ENCODE results near the gene ZC3H8.

The ZC3H8 gene

GRCh38 chr2:112275887-112276773 is 21.3 kb upstream of the ZC3H8 start:
- TF ChIP-seq CTCF (IDR thresholded peaks at IDR 0.05; ENCODE audit: low read depth, low read length), result no peak
- peak; percentile 87 to 96 for DNase-seq (ENCODE audit: low read depth in 2 of 2)
- H3K4me3 ChIP-seq (replicated peaks in 1 of 2; ENCODE audit: low read depth in 2 of 2, low read length in 2 of 2), result peak overlapping the region; percentile 82 to 90

- TF ChIP-seq CTCF (IDR thresholded peaks at IDR 0.05; ENCODE audit: low read depth, low read length), result peak; percentile 18
- peak within 1 kb of the TSS; percentile 82 to 90 for H3K4me3 ChIP-seq (replicated peaks in 1 of 2; ENCODE audit: low read depth in 2 of 2, low read length in 2 of 2)
- peak; percentile 98 to 99 for DNase-seq (ENCODE audit: low read depth in 2 of 2)
Observed at GRCh38 chr2:112275311-112275886, 20.6 kb upstream of the ZC3H8 start, which contains the start of gene ZC3H6. ZC3H6 (plus strand) TSS chr2:112275597; CDS start chr2:112275995, 398 bp downstream.

GRCh38 chr2:112273349-112273748 is 18.5 kb upstream of the ZC3H8 start:
- TF ChIP-seq CTCF (IDR thresholded peaks at IDR 0.05; ENCODE audit: low read depth, low read length), result no peak
- DNase-seq (ENCODE audit: low read depth in 2 of 2), result no peak
- H3K4me3 ChIP-seq (replicated peaks in 1 of 2; ENCODE audit: low read depth in 2 of 2, low read length in 2 of 2), result no peak overlapping the region

GRCh38 chr2:112272669-112273068 is 17.8 kb upstream of the ZC3H8 start:
- DNase-seq (ENCODE audit: low read depth in 2 of 2), result no peak
- TF ChIP-seq CTCF (IDR thresholded peaks at IDR 0.05; ENCODE audit: low read depth, low read length), result no peak
- H3K4me3 ChIP-seq (replicated peaks in 1 of 2; ENCODE audit: low read depth in 2 of 2, low read length in 2 of 2), result no peak overlapping the region

- TF ChIP-seq CTCF (IDR thresholded peaks at IDR 0.05; ENCODE audit: low read depth, low read length), result peak; percentile 3
Observed at GRCh38 chr2:112268547-112268946, 13.7 kb upstream of the ZC3H8 start.

GRCh38 chr2:112262876-112263275 is 8.0 kb upstream of the ZC3H8 start:
- TF ChIP-seq CTCF (IDR thresholded peaks at IDR 0.05; ENCODE audit: low read depth, low read length), result no peak
- DNase-seq (ENCODE audit: low read depth in 2 of 2), result no peak
- no peak overlapping the region for H3K4me3 ChIP-seq (replicated peaks in 1 of 2; ENCODE audit: low read depth in 2 of 2, low read length in 2 of 2)

More at GRCh38 chr2:112268547-112268946, 13.7 kb upstream of the ZC3H8 start:
- DNase-seq (ENCODE audit: low read depth in 2 of 2), result no peak
- no peak overlapping the region for H3K4me3 ChIP-seq (replicated peaks in 1 of 2; ENCODE audit: low read depth in 2 of 2, low read length in 2 of 2)

All from cardiac fibroblast (primary cell).